Stimulated activated effector memory CD8-positive, alpha-beta T cell treated with anti-CD3 and anti-CD28 coated beads, Interleukin-12 subunit alpha, Interleukin-12 subunit beta, amount 100 ng/mL, for 72 hours (primary cell): ENCODE measurements around the gene RFX1.

Experiments used
- ATAC-seq: fragments of 150-1000 bp; cut with Tn5 transposase; 2 replicates; pipeline ENCODE4 v1.10.0; 2021
- DNase-seq, 2 donors: peaks; one replicate each; pipeline ENCODE4 v3.0.0; 2021 to 2022; ENCODE audit warnings: low spot score in 2 of 2
- H3K27ac Mint-ChIP-seq: one replicate; pipeline ENCODE4 v1.8.0; 2022; ENCODE audit warnings: mild to moderate bottlenecking, mixed read lengths
- H3K36me3 Mint-ChIP-seq: one replicate; pipeline ENCODE4 v1.8.0; 2022; ENCODE audit warnings: mild to moderate bottlenecking, mixed read lengths
- H3K4me1 Mint-ChIP-seq: one replicate; pipeline ENCODE4 v1.8.0; 2022; ENCODE audit warnings: mixed read lengths
- H3K4me3 Mint-ChIP-seq: one replicate; pipeline ENCODE4 v1.8.0; 2022; ENCODE audit warnings: mild to moderate bottlenecking, mixed read lengths
- H3K9me3 Mint-ChIP-seq: one replicate; pipeline ENCODE4 v1.8.0; 2022; ENCODE audit warnings: mixed read lengths

The RFX1 gene

DNA sequence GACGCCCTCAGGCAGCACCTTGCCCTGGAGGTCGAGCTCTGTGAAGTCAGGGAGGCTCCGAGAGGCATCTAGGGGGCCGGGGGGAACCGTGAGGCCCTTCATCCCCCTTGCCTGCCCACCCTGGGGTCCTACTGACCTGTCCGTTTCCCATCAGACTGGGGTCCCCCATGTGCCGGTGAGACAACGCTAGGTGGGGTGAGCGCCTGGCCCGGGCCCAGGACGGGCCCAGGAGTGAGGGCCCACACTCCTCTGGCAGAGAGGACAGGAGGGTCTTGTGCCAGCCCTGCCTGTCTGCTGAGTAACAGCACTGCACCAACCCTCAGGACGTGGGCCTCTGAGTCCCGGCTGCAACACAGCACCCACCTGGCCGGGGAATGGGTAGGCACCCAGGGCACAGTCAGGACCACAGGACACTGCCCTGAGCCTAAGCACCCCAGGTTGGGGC lies 39.4 kb downstream of the RFX1 start:
- Mint-ChIP-seq H3K27ac (no peak overlapping the region), H3K9me3 (no peaks in the 10 kb centered on the region), H3K4me3 (no peak overlapping the region), H3K4me1 (no peaks in the 10 kb centered on the region), H3K36me3 (peaks cover 54% of the 10 kb centered on the region)
- DNase-seq = no peak
- ATAC-seq = no peak

DNA sequence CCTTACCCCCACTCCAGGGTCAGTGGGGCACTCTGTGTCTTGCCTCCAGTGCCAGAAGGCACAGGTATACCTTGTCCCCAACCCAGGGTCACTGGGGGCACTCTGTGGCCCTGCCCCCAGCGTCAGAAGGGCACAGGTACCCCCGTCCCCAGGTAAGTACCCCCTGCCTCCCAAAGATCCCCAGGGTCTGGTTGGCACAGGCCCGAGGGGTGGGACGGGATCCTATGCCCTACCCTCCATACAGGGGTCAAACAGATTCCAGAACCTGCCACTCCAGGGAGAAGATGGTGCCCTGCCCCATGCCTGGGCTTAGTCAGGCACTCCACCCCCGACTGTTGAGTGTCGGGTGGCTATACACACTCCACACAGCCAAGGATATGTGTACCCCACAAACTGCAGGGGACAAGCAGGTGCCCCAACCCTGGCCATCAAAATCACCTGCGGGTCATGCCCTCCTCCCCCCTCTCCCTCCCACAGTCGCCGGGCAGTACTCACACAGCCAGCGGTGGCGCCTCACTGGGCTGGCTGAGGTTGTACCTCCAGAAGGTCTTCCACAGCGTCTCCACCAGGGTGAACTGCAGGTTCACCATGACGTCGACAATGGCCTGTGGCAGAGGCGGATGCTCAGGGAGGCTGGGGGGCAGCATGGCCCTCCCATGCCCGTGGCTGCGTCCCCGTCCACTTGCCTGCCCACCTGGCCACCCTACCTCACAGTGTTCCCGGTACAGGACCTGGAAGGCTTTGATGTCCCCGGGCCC lies 40.0 kb downstream of the RFX1 start:
- Mint-ChIP-seq H3K36me3 (peaks cover 54% of the 10 kb centered on the region), H3K4me1 (no peaks in the 10 kb centered on the region), H3K9me3 (no peaks in the 10 kb centered on the region), H3K4me3 (no peak overlapping the region), H3K27ac (no peak overlapping the region)
- ATAC-seq (no peak), DNase-seq (no peak)

DNA sequence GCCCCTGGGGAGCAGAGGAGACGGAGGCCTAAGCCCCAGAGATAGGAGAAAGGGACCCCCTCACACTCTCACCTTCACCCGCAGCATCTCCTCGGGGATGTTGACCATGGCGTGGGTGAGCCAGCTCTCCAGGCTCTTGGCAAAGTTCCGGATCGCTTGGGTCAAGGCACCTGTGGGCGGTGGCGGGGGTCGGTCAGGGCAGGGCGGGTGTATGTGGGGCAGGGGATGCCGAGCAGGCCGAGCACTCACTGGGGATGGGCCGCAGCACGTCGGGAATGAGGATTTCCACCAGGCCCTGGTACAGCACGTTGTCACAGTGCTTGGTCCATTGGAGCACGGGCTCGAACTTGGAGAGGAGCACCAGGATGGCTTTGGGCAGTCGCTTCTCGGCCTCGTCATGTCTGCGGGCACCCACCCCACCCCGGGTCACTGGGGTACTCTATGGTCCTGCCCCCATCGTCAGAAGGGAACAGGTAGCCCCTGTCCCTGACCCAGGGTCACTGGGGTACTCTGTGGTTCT lies 40.7 kb downstream of the RFX1 start:
- Mint-ChIP-seq H3K4me3 (no peak overlapping the region), H3K4me1 (no peaks in the 10 kb centered on the region), H3K27ac (no peak overlapping the region), H3K9me3 (no peaks in the 10 kb centered on the region), H3K36me3 (peaks cover 54% of the 10 kb centered on the region)
- DNase-seq (no peak), ATAC-seq (no peak)

DNA sequence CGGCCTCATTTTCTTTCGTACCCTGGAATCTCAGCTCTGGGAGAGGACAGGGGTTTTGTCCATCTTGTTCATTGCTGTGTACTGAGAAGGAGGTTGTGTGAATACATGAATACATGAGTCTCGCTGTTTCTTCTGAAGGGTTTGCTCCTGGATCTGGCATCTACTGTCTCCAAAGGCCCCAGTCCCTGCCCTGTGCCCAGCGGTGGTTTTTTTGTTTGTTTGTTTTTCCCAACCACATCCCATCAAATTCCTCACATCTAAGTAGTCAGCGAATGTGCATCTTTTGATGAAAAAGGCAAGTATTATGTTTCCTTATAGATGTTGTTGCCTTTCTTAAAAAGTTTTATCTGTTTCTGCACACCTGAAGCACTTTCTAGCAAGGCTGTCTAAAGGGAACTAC lies 41.3 kb downstream of the RFX1 start:
- no peak for ATAC-seq
- Mint-ChIP-seq H3K27ac (no peak overlapping the region), H3K4me1 (no peaks in the 10 kb centered on the region), H3K4me3 (no peak overlapping the region), H3K9me3 (no peaks in the 10 kb centered on the region), H3K36me3 (peaks cover 59% of the 10 kb centered on the region)
- no peak for DNase-seq

DNA sequence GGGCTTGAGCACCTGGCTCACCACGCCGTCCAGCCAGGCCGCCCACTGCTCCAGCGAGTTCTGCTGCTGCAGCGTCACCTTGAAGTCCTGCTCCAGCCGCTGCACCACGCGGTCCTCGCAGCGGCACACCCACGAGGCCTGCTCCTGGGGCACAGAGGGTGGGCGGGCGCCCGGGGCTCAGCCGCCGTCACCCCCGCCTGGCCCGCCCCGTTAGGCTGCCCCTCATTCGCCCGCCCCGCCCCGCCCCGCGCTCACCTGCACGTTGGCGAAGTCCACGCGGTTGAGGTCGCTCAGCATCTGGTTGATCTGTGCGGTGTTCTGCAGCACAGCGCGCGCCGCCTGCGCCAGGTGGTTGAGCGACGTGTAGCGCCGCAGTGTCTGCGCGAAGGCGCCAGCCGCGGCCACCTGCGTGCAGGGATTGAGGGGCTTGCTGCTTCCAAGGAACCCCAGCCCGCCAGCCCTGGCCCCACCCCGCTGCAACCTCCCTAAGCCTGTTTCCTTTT lies 42.5 kb downstream of the RFX1 start:
- H3K27ac Mint-ChIP-seq = no peak overlapping the region
- H3K9me3 Mint-ChIP-seq = no peaks in the 10 kb centered on the region
- H3K4me3 Mint-ChIP-seq = no peak overlapping the region
- no peaks in the 10 kb centered on the region for H3K4me1 Mint-ChIP-seq
- H3K36me3 Mint-ChIP-seq = peaks cover 56% of the 10 kb centered on the region
- ATAC-seq (no peak), DNase-seq (no peak)

DNA sequence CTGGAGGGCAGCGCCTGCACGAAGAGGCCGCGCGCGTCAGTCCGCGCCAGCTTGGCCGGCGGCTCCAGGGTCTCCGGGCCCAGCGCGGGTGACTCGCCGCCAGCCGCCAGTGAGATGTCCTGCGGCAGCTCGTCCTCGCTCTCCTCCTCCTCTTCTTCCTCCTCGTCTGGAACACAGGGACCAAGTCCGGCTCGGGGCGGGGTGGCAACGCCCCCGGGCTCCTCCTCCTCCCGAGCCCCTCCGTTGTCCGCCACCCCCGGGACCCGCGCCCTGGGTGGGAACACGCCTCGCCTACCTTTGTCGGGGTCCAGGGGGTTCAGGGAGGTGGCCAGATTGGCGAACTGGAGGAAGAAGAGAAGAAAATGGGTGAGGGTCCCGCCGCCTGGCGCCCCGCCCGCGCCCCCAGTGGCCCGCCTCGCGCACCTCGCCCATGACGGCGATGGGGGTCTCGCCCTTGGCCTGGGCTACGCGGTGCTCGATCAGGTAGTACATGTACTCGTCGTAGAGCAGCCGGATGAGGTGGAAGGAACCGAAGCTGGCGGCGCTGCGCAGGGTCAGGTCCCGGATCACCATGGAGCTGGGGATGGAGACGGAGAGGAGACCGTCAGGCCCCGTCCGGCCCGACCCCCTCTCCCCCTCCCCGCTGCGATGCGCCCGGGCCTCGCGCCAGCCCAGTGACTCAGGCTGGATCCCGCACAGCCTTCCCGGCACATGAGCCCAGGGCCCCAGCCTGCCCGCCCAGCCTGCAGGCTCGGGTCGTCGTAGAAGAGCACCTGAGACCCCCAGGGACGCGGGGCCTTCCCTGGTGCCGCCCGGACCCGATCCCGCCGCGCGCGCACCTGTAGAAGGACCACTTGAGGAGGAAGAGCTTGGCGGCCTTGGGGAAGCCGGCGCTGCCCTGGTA lies 43.2 kb downstream of the RFX1 start:
- no peak for DNase-seq
- H3K9me3 Mint-ChIP-seq = no peaks in the 10 kb centered on the region
- ATAC-seq = no peak
- H3K4me3 Mint-ChIP-seq = no peak overlapping the region
- no peaks in the 10 kb centered on the region for H3K4me1 Mint-ChIP-seq
- peaks cover 57% of the 10 kb centered on the region for H3K36me3 Mint-ChIP-seq
- no peak overlapping the region for H3K27ac Mint-ChIP-seq

DNA sequence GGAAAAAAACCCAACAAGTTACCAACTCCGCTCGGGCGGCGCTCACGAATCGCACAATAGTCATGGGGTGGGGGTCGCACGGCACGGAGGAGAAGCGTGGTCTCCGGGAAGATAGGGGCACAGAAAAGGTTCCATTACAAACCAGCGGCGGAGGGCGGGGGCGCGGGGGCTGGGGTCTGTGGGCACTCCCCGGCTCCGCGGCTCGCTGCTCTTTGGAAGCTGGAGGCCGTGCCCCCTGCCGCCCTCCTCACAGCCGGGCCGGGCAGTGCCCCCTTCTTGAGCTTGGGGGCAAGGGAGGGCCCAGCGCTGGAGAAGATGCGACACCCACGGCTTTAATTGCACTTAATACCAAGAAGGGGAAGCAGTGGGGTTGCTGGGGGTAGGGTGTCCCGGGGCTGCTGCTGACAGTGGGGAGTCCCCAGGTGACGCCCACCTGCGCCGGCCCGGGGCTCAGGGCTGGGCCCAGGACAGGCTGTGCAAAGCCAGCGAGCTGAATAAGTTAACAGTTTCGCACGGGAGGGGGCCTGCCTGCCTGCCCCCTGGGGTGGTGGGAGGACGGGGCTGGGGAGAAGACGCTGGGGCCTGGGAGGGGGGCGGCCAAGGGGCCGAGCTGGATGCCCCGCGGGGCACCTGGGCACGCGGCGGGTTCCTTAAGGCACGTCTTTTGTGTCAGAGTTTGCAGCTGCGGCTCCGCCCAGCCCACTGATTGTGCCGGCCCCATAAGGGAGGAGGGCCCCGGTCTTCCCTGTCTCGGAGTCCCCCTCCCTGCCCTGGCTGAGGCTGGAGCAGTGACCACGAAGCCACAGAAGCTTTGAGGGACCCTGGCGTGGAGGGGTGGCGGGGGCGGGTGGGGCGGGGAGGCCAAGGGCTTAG lies 44.1 kb downstream of the RFX1 start:
- Mint-ChIP-seq H3K9me3 (no peaks in the 10 kb centered on the region), H3K4me3 (no peak overlapping the region), H3K4me1 (no peaks in the 10 kb centered on the region), H3K27ac (peak overlapping the region; percentile 37), H3K36me3 (peaks cover 57% of the 10 kb centered on the region)
- DNase-seq (no peak), ATAC-seq (no peak)

DNA sequence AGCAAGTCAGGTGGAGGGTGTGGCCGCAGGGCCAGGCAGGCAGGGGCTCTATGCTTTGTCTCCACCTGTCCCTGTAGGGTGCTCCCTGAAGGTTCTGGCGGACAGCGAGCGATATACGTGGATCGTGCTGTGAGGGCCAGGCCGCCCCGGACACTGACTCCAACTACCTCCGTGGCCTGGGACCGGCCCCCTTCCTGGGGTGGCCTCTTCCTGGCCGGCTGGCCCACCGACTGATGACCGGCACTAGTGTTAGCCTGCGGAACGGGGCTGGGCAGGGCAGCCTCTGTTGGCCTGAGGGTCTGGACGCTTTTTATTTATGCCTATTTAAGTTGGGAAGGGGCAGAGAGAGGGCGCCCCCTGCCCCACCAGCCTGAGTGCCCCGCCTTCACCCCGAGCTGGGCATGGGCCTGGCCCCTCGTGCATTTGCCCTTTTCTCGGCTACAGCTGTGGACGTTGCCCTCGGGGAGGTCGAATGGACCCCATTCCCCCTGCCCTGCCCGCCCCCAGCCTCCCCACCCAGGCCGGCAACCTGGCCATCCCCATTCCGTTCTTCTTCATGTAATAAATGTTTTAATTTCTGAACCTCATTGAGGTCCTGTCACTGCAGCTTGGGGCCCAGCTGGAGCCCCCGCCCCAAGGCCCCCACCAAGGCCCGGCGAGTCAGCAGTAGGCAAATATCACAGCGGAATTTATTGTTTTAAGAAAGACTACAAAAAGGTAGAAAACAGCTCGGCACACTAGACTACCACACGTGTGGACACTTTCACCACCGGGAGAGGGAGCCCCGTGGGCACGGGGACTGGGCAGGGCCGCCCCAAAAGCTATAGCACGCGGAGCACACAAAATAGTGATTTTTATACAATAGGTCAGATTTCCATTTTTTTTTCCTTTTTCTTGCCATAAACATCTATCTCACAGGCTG lies 45.0 kb downstream of the RFX1 start:
- peak overlapping the region; percentile 37 for H3K27ac Mint-ChIP-seq
- no peak for ATAC-seq
- H3K9me3 Mint-ChIP-seq = no peaks in the 10 kb centered on the region
- no peak for DNase-seq
- peaks cover 65% of the 10 kb centered on the region for H3K36me3 Mint-ChIP-seq
- no peaks in the 10 kb centered on the region for H3K4me1 Mint-ChIP-seq
- no peak overlapping the region for H3K4me3 Mint-ChIP-seq

DNA sequence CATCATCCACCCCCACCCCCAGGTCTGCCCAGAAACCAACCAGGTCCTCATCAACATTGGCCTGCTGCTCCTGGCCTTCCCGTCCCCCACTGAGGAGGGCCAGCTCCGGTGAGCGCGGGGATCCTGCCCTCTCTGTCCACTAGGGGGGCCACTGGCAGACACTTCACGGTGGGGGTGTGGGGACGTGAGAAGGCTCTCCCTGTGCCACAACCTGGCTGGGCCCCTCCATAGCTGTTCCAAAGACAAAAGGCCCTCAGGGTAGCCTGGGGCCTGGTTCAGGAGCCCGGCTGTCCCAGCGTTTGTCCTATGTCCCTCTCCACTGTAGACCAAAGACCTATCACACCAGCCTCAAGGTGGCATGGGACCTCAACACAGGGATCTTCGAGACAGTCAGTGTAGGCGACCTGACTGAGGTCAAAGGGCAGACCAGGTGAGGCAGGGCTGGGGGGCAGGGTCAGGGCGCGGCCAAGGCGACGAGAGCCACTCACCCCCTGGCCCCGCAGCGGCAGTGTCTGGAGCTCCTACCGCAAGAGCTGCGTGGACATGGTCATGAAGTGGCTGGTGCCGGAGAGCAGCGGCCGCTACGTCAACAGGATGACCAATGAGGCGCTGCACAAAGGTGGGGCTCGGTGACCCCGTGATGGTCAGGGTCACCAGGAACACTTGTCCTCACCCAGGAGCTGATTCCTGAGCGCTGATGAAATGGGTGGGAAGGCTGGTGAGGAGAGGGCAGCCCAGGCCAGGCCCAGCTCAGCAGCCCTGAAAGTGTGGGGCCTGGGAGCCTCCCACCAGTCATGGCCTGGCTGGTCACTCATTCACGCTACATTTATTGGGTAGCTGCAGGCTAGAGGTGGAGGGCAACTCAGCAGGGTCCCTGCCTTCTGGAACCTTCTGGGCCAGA lies 45.9 kb downstream of the RFX1 start:
- DNase-seq = no peak
- Mint-ChIP-seq H3K4me3 (no peak overlapping the region), H3K9me3 (no peaks in the 10 kb centered on the region), H3K4me1 (no peaks in the 10 kb centered on the region), H3K36me3 (peaks cover 73% of the 10 kb centered on the region), H3K27ac (no peak overlapping the region)
- peak; percentile 33 for ATAC-seq

DNA sequence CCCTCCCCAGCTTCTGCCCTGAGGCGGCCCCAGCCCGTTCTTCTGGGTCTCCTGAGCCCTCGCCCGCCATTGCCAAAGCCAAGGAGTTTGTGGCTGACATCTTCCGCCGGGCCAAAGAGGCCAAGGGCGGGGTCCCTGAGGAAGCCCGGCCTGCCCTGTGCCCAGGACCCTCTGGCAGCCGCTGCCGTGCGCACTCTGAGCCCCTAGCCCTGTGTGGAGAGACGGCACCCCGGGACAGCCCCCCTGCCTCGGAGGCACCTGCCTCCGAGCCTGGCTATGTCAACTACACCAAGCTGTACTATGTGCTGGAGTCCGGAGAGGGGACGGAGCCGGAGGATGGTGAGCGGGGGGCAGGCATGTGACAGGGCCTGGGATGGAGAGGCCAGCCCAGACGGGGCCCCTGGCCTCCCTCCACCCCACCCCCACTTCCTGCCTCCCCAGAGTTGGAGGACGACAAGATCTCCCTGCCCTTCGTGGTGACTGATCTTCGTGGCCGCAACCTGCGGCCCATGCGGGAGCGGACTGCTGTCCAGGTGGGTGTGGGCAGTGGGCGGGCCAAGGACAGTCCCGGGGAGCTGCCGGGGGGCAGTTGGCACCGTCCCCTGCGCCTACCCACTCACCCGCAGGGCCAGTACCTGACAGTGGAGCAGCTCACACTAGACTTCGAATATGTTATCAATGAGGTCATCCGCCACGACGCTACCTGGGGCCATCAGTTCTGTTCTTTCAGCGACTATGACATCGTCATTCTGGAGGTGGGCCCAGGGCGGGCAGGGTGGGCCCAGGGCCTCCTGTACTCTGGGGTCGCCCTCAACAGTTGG lies 46.8 kb downstream of the RFX1 start:
- DNase-seq = no peak

DNA sequence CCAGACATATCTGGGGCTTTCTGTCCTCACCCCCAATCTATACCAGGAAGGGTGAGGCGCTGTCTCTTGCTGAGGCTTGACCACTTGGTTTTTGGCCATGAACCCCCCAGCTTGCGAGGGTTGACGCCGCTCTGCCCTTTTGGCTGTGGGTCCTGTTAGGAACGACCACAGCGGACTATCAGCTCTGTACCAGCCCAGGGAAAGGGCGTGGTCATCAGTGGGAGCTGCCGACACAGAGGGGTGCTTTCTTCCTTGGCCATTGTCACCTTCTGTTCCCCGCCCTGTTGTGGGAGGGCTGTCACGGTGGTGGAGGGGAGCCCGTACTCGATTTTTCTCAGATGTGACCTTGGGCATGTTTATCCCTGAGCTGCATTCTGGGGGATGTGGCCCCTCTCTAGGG lies 48.1 kb downstream of the RFX1 start:
- Mint-ChIP-seq H3K27ac (peak overlapping the region; percentile 32), H3K4me1 (peaks cover 13% of the 10 kb centered on the region), H3K9me3 (no peaks in the 10 kb centered on the region), H3K4me3 (no peak overlapping the region), H3K36me3 (peaks cover 72% of the 10 kb centered on the region)
- no peak for ATAC-seq
- no peak for DNase-seq

More for the DNA sequence above, 46.8 kb downstream of the RFX1 start:
- ATAC-seq = no peak
- H3K9me3 Mint-ChIP-seq = no peaks in the 10 kb centered on the region
- no peak overlapping the region for H3K4me3 Mint-ChIP-seq
- H3K36me3 Mint-ChIP-seq = peaks cover 73% of the 10 kb centered on the region
- H3K4me1 Mint-ChIP-seq = peaks cover 3% of the 10 kb centered on the region
- H3K27ac Mint-ChIP-seq = peak overlapping the region; percentile 32

DNA sequence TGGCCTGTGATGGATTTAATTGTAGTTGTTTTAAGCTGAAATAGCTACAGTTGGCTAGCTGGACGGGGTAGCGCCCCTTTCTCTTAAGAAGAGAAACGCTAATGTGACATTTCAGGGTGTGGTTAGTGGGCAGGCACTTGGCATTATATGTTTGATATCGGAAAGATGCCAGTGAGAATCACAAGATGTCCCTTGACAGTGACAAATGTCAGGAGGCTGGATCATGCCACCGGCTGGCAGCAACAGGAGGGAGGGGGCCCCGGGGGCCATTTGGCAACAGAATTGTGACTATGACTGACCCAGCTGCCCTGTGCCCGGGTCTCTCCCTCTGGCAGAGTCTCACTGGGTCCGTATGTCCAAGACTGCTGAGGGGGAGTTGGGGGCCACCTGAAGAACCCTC lies 49.1 kb downstream of the RFX1 start:
- ATAC-seq = no peak
- H3K36me3 Mint-ChIP-seq = peaks cover 75% of the 10 kb centered on the region
- DNase-seq = no peak
- no peak overlapping the region for H3K27ac Mint-ChIP-seq
- no peaks in the 10 kb centered on the region for H3K9me3 Mint-ChIP-seq
- H3K4me1 Mint-ChIP-seq = peaks cover 15% of the 10 kb centered on the region
- H3K4me3 Mint-ChIP-seq = no peak overlapping the region

DNA sequence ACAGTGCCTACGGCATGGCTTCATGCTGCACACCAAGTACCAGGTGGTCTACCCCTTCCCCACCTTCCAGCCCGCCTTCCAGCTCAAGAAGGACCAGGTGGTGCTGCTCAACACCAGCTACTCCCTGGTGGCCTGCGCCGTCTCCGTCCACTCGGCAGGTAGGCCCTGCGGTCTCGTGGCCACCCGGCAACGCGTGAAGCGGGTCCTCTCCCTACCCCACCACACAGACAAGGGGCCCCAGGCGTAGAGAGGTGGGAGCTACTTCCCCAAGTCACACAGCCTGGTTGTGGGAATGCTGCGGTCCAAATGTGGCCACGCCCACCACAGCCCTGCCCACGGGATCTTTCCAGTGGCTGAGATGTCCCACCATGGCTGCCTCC lies 49.8 kb downstream of the RFX1 start:
- Mint-ChIP-seq H3K36me3 (peaks cover 70% of the 10 kb centered on the region), H3K27ac (no peak overlapping the region), H3K9me3 (no peaks in the 10 kb centered on the region), H3K4me3 (no peak overlapping the region), H3K4me1 (peaks cover 20% of the 10 kb centered on the region)
- ATAC-seq = no peak
- DNase-seq = no peak
